SU-DHL-6 (cell line): ENCODE data around the gene AJAP1.

ENCODE experiments used
- H2AFZ ChIP-seq: fragments of 200-600 bp; sonication (generic); 2 replicates; pipeline ENCODE4 v1.6.1; 2014; ENCODE audit warnings: low read depth, mild to moderate bottlenecking, moderate library complexity, mixed read lengths, antibody characterized with exemption, low read length; ENCODE audit not compliant: severe bottlenecking
- H3F3A ChIP-seq: fragments of 200-600 bp; shearing (Covaris generic); 2 replicates; pipeline ENCODE4 v1.6.0; 2016; ENCODE audit warnings: antibody characterized with exemption, mild to moderate bottlenecking; ENCODE audit not compliant: insufficient read depth
- H3K27ac ChIP-seq: fragments of 200-600 bp; sonication (generic); 2 replicates; pipeline ENCODE4 v1.5.1; 2016; ENCODE audit warnings: low read depth, mild to moderate bottlenecking, low read length, moderate library complexity, mixed read lengths
- H3K27me3 ChIP-seq: fragments of 200-600 bp; sonication (generic), shearing (Covaris generic); 2 replicates; pipeline ENCODE4 v1.6.0; 2014; ENCODE audit warnings: mild to moderate bottlenecking, low read length
- H3K36me3 ChIP-seq: fragments of 200-600 bp; sonication (generic); 2 replicates; pipeline ENCODE4 v1.6.1; 2014; ENCODE audit warnings: mild to moderate bottlenecking, low read length, mixed read lengths
- H3K4me2 ChIP-seq: fragments of 300-600, 200-600 bp; shearing (Covaris generic), sonication (generic); 2 replicates; pipeline ENCODE4 v1.6.0; 2014; ENCODE audit warnings: low read length, low read depth, mild to moderate bottlenecking; ENCODE audit not compliant: poor library complexity, severe bottlenecking
- H3K4me3 ChIP-seq: fragments of 200-600 bp; sonication (generic); 2 replicates; pipeline ENCODE4 v1.5.1; 2014; ENCODE audit warnings: antibody characterized with exemption, low read length, mild to moderate bottlenecking, mixed read lengths; ENCODE audit not compliant: insufficient read depth, poor library complexity, severe bottlenecking
- H3K79me2 ChIP-seq: fragments of 200-600 bp; sonication (generic); 2 replicates; pipeline ENCODE4 v1.6.1; 2014; ENCODE audit warnings: mild to moderate bottlenecking, low read length, moderate library complexity; ENCODE audit not compliant: insufficient read depth
- H3K9ac ChIP-seq: fragments of 200-600 bp; sonication (generic); 2 replicates; pipeline ENCODE4 v1.7.0; 2014; ENCODE audit warnings: mild to moderate bottlenecking, low read length
- H3K9me2 ChIP-seq: fragments of 200-600 bp; sonication (generic); replicated peaks from 2 replicates; pipeline ENCODE4 v1.6.1; 2014; ENCODE audit warnings: low read length; ENCODE audit not compliant: insufficient read depth
- H3K9me3 ChIP-seq: fragments of 200-600 bp; sonication (generic); 2 replicates; pipeline ENCODE4 v1.6.1; 2014; ENCODE audit warnings: low read length, mixed read lengths; ENCODE audit not compliant: insufficient read depth
- H4K20me1 ChIP-seq: fragments of 200-600 bp; sonication (generic); 2 replicates; pipeline ENCODE4 v1.6.1; 2014; ENCODE audit warnings: low read depth, mild to moderate bottlenecking, antibody characterized with exemption, low read length, moderate library complexity, mixed read lengths
- EZH2phosphoT487 ChIP-seq: fragments of 200-600 bp; sonication (generic), shearing (Covaris generic); conservative IDR thresholded peaks from 2 replicates; pipeline ENCODE4 v1.6.1; 2018; ENCODE audit warnings: mild to moderate bottlenecking, antibody characterized with exemption, low read length, moderate library complexity, mixed read lengths
- TF ChIP-seq, protein P1 (sequence below): fragments of 200-600 bp; sonication (generic); IDR thresholded peaks from one replicate; pipeline ENCODE4 v1.5.1; 2017; ENCODE audit warnings: antibody characterized with exemption, mild to moderate bottlenecking, low read length, moderate library complexity; ENCODE audit not compliant: insufficient read depth, poor library complexity, severe bottlenecking

The AJAP1 gene

DNA sequence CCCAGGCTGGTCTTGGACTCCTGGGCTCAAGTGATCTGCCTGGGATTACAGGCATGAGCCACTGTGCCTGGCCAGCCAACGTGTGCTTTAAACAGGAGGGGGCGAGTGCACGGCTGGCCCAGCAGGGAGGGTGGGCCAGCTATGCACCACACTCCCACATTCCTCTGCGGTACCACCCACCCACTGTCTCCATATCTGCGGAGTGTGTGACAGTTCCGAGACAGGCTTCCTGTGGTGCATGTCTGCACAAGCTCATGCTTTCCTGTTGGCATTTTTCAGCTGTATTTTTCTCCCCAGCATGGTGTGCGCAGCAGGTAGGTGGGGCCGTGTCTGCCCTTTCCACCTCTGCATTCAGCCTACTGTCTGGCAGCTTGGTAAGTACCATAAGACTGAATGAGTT is 183.3 kb downstream of the AJAP1 start:
- no peak overlapping the region for H3K9ac ChIP-seq
- H2AFZ ChIP-seq: no peak overlapping the region
- H3F3A ChIP-seq: no peaks in the 10 kb centered on the region
- H3K36me3 ChIP-seq: no peaks in the 10 kb centered on the region
- H3K4me3 ChIP-seq: no peak overlapping the region
- H3K27me3 ChIP-seq: no peaks in the 10 kb centered on the region
- TF ChIP-seq, protein P1, sequence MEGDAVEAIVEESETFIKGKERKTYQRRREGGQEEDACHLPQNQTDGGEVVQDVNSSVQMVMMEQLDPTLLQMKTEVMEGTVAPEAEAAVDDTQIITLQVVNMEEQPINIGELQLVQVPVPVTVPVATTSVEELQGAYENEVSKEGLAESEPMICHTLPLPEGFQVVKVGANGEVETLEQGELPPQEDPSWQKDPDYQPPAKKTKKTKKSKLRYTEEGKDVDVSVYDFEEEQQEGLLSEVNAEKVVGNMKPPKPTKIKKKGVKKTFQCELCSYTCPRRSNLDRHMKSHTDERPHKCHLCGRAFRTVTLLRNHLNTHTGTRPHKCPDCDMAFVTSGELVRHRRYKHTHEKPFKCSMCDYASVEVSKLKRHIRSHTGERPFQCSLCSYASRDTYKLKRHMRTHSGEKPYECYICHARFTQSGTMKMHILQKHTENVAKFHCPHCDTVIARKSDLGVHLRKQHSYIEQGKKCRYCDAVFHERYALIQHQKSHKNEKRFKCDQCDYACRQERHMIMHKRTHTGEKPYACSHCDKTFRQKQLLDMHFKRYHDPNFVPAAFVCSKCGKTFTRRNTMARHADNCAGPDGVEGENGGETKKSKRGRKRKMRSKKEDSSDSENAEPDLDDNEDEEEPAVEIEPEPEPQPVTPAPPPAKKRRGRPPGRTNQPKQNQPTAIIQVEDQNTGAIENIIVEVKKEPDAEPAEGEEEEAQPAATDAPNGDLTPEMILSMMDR: no peak
- TF ChIP-seq EZH2phosphoT487: no peak
- no peaks in the 10 kb centered on the region for H3K79me2 ChIP-seq
- no peak overlapping the region for H3K27ac ChIP-seq
- no peaks in the 10 kb centered on the region for H4K20me1 ChIP-seq
- H3K4me2 ChIP-seq: no peak overlapping the region
- no peaks in the 10 kb centered on the region for H3K9me2 ChIP-seq
- no peaks in the 10 kb centered on the region for H3K9me3 ChIP-seq

DNA sequence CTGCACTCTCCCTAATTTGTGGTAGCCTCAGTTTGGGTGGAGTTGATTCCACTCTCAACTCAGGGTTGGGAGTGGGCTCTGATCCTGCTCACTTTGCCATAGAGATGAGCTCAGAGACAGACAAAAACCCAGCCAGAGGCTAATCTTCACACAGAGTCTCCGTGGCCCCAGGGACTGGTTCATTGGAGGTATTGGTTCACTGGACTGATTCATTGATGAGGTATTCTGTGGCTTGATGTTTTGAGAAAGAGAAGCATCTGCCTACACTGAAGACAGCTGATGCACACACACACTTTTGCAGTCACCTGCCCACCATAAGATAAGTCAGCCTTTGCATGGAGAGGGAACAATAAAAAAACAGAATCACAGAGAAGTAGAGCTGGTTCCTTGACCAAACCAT is 183.8 kb downstream of the AJAP1 start:
- Histone ChIP-seq H3F3A (no peaks in the 10 kb centered on the region), H3K36me3 (no peaks in the 10 kb centered on the region), H3K9me3 (no peaks in the 10 kb centered on the region), H3K4me3 (no peak overlapping the region), H2AFZ (no peak overlapping the region), H3K9ac (no peak overlapping the region), H4K20me1 (no peaks in the 10 kb centered on the region), H3K27ac (no peak overlapping the region), H3K9me2 (no peaks in the 10 kb centered on the region), H3K79me2 (no peaks in the 10 kb centered on the region), H3K4me2 (no peak overlapping the region), H3K27me3 (no peaks in the 10 kb centered on the region)
- TF ChIP-seq, protein P1: no peak
- TF ChIP-seq EZH2phosphoT487: no peak
